ENCODE results near the gene FCMR. TPM values are rescaled to one million over a fixed set of nuclear protein-coding genes. Genes with fewer than 3 reads are reported as not detected.

The FCMR gene
- total and polyA plus RNA-seq, 9 of the 15 experiments (the other 6 are each of a cell fraction or from before 2014, with no cell fraction given): 0.11 to 0.82 (median 0.20) TPM; not detected in 5

DNA sequence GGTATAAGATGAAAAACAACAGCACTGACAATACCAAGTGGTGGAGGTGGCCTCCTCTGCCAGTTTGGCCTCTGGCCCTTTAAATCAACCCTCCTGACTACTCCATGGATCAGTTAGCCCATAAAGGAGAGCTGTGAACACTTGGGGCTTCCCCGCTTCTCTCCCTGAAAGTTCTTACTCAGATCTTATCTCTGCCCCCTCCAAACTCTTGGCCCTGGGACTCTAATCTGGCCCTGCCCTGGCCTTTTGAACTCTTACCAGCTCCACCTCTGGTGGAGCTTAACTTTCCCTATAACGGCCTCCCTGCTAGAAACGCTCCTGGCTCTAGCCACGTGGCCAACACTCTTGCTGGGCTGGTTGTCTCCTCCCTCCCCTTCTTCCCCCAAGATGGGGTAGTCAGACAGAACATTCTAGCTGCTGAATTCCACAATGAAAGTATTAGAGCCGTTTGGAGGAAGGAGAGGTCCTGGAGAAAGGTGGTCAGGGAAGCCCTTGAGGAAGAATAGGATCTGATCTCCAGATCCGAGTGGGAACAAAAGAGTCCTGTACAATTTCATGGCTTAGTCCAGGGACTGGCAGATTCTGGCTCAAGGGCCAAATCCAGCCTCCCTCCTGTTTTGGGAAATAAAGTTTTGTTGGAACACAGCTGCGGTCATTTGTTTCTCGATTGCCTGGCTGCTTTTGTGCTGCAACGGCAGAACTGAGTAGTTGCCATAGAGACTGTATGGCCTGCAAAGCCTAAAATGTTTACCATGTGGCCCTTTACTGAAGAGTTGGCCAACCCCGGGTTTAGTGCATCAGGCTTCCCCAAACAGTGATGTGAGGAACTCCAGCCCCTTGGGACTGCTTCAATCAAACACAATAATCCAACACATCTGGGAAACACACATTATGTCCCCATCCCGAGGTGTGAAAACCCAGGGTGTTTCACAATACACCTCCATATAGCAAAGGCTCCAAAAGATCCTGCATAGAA is 34.0 kb upstream of the FCMR start (continued):
- TF ChIP-seq, protein P1, sequence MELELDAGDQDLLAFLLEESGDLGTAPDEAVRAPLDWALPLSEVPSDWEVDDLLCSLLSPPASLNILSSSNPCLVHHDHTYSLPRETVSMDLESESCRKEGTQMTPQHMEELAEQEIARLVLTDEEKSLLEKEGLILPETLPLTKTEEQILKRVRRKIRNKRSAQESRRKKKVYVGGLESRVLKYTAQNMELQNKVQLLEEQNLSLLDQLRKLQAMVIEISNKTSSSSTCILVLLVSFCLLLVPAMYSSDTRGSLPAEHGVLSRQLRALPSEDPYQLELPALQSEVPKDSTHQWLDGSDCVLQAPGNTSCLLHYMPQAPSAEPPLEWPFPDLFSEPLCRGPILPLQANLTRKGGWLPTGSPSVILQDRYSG (tag; conservative IDR thresholded peaks at IDR 0.05; ENCODE audit: low read depth): peak; percentile 53
- TF ChIP-seq, protein P2, sequence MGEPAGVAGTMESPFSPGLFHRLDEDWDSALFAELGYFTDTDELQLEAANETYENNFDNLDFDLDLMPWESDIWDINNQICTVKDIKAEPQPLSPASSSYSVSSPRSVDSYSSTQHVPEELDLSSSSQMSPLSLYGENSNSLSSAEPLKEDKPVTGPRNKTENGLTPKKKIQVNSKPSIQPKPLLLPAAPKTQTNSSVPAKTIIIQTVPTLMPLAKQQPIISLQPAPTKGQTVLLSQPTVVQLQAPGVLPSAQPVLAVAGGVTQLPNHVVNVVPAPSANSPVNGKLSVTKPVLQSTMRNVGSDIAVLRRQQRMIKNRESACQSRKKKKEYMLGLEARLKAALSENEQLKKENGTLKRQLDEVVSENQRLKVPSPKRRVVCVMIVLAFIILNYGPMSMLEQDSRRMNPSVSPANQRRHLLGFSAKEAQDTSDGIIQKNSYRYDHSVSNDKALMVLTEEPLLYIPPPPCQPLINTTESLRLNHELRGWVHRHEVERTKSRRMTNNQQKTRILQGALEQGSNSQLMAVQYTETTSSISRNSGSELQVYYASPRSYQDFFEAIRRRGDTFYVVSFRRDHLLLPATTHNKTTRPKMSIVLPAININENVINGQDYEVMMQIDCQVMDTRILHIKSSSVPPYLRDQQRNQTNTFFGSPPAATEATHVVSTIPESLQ (CRISPR knock-in tag; IDR thresholded peaks at IDR 0.05): no peak
- TF ChIP-seq MBD2 (IDR thresholded peaks at IDR 0.05; ENCODE audit: borderline replicate concordance, low read depth) (no peak), NR2C2 (CRISPR knock-in tag; IDR thresholded peaks at IDR 0.05) (no peak), NR2C2 (tag; IDR thresholded peaks at IDR 0.05) (peak; percentile 85), SREBF2 (CRISPR knock-in tag; IDR thresholded peaks at IDR 0.05) (no peak), ZNF398 (CRISPR knock-in tag; IDR thresholded peaks at IDR 0.05) (no peak), TFE3 (CRISPR knock-in tag; IDR thresholded peaks at IDR 0.05) (no peak), ZNF324 (CRISPR knock-in tag; IDR thresholded peaks at IDR 0.05) (no peak), MCM5 (IDR thresholded peaks at IDR 0.05; ENCODE audit: low read depth) (no peak), FOXM1 (IDR thresholded peaks at IDR 0.05; ENCODE audit: low read depth) (no peak), FOXM1 (CRISPR knock-in tag; IDR thresholded peaks at IDR 0.05; ENCODE audit: low read depth) (no peak), ZNF583 (CRISPR knock-in tag; IDR thresholded peaks at IDR 0.05) (peak; percentile 36; the same call in 1 of the 2 replicates), ZNF766 (CRISPR knock-in tag; conservative IDR thresholded peaks at IDR 0.05) (peak; percentile 74), FOXJ2 (tag; IDR thresholded peaks at IDR 0.05) (peak; percentile 74; the same call in 1 of the 2 replicates)
- TF ChIP-seq, protein P3, sequence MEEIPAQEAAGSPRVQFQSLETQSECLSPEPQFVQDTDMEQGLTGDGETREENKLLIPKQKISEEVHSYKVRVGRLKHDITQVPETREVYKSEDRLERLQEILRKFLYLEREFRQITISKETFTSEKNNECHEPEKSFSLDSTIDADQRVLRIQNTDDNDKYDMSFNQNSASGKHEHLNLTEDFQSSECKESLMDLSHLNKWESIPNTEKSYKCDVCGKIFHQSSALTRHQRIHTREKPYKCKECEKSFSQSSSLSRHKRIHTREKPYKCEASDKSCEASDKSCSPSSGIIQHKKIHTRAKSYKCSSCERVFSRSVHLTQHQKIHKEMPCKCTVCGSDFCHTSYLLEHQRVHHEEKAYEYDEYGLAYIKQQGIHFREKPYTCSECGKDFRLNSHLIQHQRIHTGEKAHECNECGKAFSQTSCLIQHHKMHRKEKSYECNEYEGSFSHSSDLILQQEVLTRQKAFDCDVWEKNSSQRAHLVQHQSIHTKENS (CRISPR knock-in tag; IDR thresholded peaks at IDR 0.05): no peak

All from K562 (cell line).